GM12878 (cell line): ENCODE results near the gene RAD51B.
A peak's percentile ranks its signal among the peaks of the same experiment; 100 is the strongest.

Experiments
- ATF7 ChIP-seq: fragments of 450-650 bp; IDR thresholded peaks from 2 replicates; pipeline ENCODE4 v1.6.1; 2016; ENCODE audit warnings: low read depth, mild to moderate bottlenecking
- EZH2 ChIP-seq: IDR thresholded peaks from 2 replicates; pipeline ENCODE4 v1.6.1; 2012; ENCODE audit warnings: low read depth, mild to moderate bottlenecking, control low read depth, inconsistent platforms, low read length, borderline replicate concordance; ENCODE audit not compliant: control insufficient read depth
- FOXK2 ChIP-seq: fragments of 450-650 bp; IDR thresholded peaks from 2 replicates; pipeline ENCODE4 v1.6.1; 2017; ENCODE audit warnings: mild to moderate bottlenecking, moderate library complexity
- JUND ChIP-seq: IDR thresholded peaks from 2 replicates; pipeline ENCODE4 v1.6.1; 2012; ENCODE audit warnings: low read depth, mild to moderate bottlenecking, low read length, improper control_type of control experiment, moderate library complexity
- LARP7 ChIP-seq: fragments of 450-650 bp; IDR thresholded peaks from 2 replicates; pipeline ENCODE4 v1.6.1; 2017; ENCODE audit warnings: mild to moderate bottlenecking
- RAD21 ChIP-seq: IDR thresholded peaks from 2 replicates; pipeline ENCODE4 v1.6.1; 2011; ENCODE audit warnings: mild to moderate bottlenecking, low read depth, low read length, moderate library complexity; ENCODE audit not compliant: insufficient read depth

DNA sequence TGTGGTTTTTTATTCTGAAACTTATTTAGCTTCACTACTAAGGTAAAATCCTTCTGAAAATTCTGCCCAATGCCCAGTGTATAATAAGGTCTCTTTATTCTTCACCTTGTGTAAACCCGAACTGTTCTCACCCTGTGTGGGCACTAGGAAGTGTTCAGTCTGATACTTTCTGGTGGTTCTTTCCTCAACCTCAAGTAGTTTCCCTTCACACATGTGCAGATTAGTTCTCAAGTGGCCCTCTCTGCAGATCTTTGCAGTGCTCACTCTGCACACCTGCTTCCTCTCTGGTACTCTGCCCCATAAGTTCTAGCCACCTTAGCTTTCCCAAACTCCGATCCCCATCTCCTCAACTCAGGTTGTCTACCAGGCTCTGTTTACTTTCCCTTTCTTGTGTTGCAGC is 61.6 kb downstream of the RAD51B start:
- no peak for TF ChIP-seq RAD21
- TF ChIP-seq ATF7: peak; percentile 60
- TF ChIP-seq EZH2: no peak
- TF ChIP-seq FOXK2: no peak
- TF ChIP-seq LARP7: no peak
- TF ChIP-seq JUND: no peak
